ENCODE results near the gene CBFA2T2.
"Not testable (repeated sequence)": the region's sequence is repeated elsewhere in the genome, so short reads cannot be mapped to it uniquely, and the experiment has no call there.

Gene CBFA2T2

DNA sequence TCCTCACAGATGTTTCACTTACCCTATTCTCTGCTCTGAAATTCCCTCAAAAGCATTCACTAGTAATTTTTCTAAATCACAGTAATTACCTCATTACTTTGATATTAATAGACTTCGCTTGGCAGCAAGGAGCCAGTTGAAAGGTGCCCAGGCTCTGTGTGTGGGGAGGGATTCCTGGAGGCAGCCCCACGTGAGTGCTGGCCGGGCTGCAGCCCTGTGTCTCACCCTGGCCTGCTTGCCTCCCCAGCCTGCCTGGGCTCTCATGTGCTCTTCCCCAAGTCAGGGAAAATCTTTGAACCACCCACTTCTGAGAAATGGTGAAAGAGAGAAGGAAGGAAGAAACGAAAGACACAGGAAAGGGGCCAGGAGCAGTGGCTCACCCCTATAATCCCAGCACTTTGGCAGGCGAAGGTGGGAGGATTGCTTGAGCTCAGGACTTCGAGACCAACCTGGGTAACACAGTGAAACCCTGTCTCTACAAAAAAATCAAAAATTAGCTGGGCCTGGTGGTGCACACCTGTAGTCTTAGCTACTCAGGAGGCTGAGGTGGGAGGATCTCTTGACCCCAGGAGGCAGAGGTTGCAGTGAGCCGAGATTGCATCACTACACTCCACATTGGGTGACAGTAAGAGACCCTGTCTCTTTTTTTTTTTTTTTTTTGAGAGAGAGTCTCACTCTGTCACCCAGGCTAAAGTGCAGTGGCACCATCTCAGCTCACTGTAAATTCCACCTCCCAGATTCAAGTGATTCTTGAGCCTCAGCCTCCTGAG, 26.4 kb upstream of the CBFA2T2 start:
- no peaks in the 10 kb centered on the region for H3K27me3 Mint-ChIP-seq
- no peaks in the 10 kb centered on the region for H3K9me3 Mint-ChIP-seq (ENCODE audit: low read depth)
- H3K36me3 Mint-ChIP-seq = no peaks in the 10 kb centered on the region
- H3K27ac Mint-ChIP-seq = no peak overlapping the region
- H3K4me1 Mint-ChIP-seq (ENCODE audit: low read depth) = no peaks in the 10 kb centered on the region
- H3K4me3 Mint-ChIP-seq = no peak overlapping the region

DNA sequence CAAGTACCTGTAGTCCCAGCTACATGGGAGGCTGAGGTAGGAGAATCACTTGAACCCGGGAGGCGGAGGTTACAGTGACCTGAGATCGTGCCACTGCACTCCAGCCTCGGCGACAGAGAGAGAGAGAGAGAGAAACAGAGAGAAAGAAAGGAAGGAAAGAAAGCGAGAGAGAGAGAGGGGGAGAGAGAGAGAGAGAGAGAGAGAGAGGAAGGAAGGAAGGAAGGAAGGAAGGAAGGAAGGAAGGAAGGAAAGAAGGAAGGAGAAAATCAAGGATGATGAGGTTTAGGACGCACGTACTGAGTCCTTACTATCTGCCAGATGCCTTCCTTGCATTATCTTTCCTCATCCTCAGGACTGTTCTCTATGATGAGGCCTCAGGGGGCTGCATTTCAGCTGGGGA, 25.1 kb upstream of the CBFA2T2 start:
- not testable (repeated sequence) for H3K9me3 Mint-ChIP-seq (ENCODE audit: low read depth); H3K27me3 Mint-ChIP-seq; H3K36me3 Mint-ChIP-seq; H3K4me1 Mint-ChIP-seq (ENCODE audit: low read depth); H3K4me3 Mint-ChIP-seq; H3K27ac Mint-ChIP-seq

DNA sequence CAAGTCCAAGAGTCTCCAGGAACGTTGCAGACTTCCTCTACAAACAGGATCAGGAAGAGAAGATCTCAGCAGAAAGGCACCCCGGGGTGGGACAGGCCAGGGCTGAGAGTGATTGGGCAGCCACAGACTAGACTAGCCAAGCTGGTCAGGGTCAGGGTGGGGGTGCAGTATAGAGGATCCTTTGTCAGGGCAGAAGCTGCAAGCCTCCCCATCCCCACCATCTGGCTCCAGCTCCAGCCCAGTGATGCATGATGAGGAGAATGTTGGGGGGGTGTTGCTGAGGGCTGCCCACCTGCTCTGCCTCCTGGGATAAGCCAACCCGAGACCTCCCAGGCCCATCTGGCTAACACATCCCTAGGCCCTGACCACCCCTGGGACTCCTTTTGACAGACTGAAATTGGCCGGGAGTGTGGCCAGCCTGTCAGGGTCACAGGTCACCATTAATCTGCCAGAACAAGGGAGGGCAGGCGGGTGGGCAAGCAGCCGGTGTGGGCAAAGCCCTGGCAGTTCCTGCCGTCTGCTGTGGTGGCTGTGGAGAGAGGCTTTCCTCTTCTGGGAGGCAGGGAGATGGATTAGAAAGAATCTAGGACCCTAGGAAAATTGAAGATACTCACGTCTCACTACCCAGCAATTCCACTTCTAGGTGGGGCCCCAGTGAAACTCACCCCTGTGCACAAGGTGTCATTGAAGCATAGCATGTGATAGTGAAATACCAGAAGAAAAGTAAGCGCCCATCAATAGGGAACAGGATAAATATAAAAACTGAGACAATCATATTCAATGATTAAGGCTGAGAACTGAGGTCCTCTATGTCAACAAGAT, 24.2 kb upstream of the CBFA2T2 start:
- Mint-ChIP-seq H3K4me1 (ENCODE audit: low read depth) (no peaks in the 10 kb centered on the region), H3K36me3 (no peaks in the 10 kb centered on the region), H3K27me3 (no peaks in the 10 kb centered on the region), H3K9me3 (ENCODE audit: low read depth) (no peaks in the 10 kb centered on the region), H3K4me3 (no peak overlapping the region), H3K27ac (no peak overlapping the region)

DNA sequence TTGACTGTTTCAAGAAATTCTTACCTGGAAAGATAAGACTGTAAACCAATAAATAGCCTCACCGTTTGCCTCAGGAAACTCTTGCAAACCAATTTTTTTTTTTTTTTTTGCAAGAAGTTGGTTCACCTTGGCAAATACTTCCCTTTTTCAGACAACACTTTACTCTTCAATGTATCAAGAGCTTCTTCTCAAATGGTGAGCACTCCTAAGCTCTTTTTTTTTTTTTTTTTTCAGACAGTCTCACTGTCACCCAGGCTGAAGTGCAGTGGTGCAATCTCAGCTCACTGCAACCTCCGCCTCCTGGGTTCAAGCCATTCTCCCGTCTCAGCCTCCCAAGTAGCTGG, 23.6 kb upstream of the CBFA2T2 start:
- Mint-ChIP-seq H3K27ac (no peak overlapping the region), H3K4me3 (no peak overlapping the region), H3K27me3 (no peaks in the 10 kb centered on the region), H3K36me3 (no peaks in the 10 kb centered on the region), H3K9me3 (ENCODE audit: low read depth) (no peaks in the 10 kb centered on the region), H3K4me1 (ENCODE audit: low read depth) (no peaks in the 10 kb centered on the region)

DNA sequence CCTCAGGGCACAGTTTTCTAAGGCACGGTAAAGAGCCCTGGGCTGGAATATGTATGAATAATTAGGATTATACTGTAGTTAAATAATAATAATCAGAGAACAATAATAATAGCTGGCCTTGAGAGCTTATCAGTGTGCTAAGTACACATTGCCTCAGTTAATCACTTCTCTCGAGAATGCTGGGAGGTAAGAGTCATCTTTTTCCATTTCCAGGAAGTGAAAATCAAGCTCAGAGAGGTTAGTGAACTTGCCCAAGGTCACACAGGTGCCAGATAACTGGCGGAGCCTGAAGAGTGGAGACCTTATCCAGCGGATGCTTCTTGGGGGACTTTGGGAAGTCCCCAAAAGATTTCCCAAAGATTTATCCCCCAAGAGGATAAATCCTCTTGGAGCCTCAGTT, 19.4 kb upstream of the CBFA2T2 start:
- Mint-ChIP-seq H3K4me1 (ENCODE audit: low read depth) (no peaks in the 10 kb centered on the region), H3K4me3 (no peak overlapping the region), H3K27ac (no peak overlapping the region), H3K9me3 (ENCODE audit: low read depth) (no peaks in the 10 kb centered on the region), H3K27me3 (no peaks in the 10 kb centered on the region), H3K36me3 (no peaks in the 10 kb centered on the region)

DNA sequence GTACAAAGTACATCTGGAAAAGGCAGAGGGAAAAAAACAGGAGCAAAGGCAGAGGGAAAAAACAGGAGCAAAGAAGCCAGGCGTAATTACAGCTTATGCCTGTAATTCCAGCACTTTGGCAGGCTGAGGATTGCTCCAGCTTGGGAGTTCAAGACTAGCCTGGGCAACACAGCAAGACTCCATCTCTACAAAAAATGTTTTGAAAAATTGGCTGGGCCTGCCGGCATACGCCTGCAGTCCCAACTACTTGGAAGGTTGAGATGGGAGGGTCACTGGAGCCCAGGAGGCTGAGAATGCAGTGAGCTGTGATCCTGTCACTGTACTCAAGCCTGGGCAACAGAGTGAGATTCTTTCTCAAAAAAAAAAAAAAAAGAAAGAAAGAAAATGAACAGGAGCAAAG, 19.0 kb upstream of the CBFA2T2 start:
- no peak overlapping the region for H3K27ac Mint-ChIP-seq
- no peaks in the 10 kb centered on the region for H3K27me3 Mint-ChIP-seq
- no peaks in the 10 kb centered on the region for H3K4me1 Mint-ChIP-seq (ENCODE audit: low read depth)
- H3K36me3 Mint-ChIP-seq = no peaks in the 10 kb centered on the region
- H3K4me3 Mint-ChIP-seq = no peak overlapping the region
- H3K9me3 Mint-ChIP-seq (ENCODE audit: low read depth) = no peaks in the 10 kb centered on the region

DNA sequence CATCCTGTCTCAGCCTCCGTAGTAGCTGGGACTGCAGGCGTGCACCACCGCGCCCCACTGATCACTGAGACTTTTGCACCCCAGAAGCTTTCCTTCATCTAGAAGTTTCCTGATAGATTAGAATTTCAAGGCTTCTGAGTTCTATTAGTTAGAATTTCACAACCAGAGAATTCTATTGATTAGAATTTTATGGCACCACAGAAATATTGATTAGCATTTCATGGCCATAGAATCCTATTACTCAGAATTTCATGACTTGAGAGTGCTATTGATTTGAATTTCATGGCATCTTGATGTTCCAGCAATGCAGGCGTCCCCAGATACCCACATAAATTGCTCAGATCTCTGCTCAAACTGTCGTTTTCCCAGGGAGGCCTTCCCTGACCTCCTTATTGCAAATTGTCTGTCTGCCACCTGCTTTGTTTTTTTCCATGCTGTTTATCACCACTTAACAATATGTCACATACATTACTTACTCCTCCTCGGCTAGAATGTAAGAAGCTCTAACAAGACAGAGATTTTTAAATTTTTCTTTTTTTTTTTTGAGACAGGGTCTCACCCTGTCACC, 16.9 kb upstream of the CBFA2T2 start:
- Mint-ChIP-seq H3K27ac (no peak overlapping the region), H3K36me3 (no peaks in the 10 kb centered on the region), H3K9me3 (ENCODE audit: low read depth) (no peaks in the 10 kb centered on the region), H3K27me3 (no peaks in the 10 kb centered on the region), H3K4me3 (no peak overlapping the region), H3K4me1 (ENCODE audit: low read depth) (no peaks in the 10 kb centered on the region)

DNA sequence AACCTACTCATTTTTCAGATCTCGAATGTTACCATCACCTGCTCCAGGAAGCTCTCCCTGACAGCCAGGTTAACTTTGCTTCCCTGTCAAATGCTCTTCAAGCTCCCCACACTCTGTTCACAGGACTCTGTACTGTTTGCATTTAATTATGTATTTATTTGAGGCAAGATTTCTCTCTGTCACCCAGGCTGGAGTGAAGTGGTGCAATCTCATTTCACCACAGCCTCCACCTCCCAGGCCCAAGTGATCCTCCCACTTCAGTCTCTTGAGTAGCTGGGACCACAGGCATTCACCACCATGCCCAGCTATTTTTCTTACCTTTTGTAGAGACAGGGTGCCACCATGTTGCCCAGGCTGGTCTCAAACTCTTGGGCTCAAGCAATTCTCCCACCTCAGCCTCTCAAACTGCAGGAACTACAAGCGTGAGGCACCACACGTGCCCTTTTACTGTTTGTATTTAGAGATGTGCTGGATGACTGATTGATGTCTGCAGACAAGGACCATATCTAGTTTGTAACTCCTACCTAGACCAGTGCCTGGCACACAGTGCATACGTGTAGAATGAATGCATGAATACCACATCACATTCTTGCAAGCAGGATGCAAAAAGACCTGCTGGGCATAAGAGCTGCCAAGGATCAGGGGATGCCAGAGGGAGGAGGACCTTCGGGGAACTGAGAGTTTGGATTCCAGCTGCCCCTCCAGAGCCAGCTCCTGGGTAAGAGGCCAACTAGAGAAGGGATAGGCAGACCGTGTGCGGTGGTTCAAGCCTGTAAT, 15.6 kb upstream of the CBFA2T2 start:
- no peaks in the 10 kb centered on the region for H3K9me3 Mint-ChIP-seq (ENCODE audit: low read depth)
- H3K27ac Mint-ChIP-seq = no peak overlapping the region
- no peaks in the 10 kb centered on the region for H3K27me3 Mint-ChIP-seq
- no peak overlapping the region for H3K4me3 Mint-ChIP-seq
- H3K4me1 Mint-ChIP-seq (ENCODE audit: low read depth) = no peaks in the 10 kb centered on the region
- H3K36me3 Mint-ChIP-seq = no peaks in the 10 kb centered on the region

DNA sequence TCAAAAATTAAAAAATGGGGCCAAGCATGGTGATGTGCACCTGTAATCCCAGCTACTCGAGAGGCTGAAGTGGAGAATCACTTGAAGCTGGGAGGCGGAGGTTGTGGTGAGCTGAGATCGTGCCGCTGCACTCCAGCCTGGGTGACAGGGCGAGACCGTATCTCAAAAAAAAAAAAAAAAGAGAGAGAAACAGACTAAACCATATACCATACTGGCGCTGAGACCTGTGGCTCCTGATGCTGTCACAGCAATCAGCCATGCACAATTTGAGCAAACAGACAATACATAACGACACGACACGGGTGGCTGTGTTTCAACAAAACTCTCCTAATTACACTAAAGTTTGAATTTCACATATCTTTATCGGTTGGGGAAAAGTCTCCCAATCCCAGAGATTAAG, 14.9 kb upstream of the CBFA2T2 start:
- Mint-ChIP-seq H3K27ac (no peak overlapping the region), H3K4me3 (no peak overlapping the region), H3K27me3 (no peaks in the 10 kb centered on the region), H3K9me3 (ENCODE audit: low read depth) (no peaks in the 10 kb centered on the region), H3K36me3 (no peaks in the 10 kb centered on the region), H3K4me1 (ENCODE audit: low read depth) (no peaks in the 10 kb centered on the region)

DNA sequence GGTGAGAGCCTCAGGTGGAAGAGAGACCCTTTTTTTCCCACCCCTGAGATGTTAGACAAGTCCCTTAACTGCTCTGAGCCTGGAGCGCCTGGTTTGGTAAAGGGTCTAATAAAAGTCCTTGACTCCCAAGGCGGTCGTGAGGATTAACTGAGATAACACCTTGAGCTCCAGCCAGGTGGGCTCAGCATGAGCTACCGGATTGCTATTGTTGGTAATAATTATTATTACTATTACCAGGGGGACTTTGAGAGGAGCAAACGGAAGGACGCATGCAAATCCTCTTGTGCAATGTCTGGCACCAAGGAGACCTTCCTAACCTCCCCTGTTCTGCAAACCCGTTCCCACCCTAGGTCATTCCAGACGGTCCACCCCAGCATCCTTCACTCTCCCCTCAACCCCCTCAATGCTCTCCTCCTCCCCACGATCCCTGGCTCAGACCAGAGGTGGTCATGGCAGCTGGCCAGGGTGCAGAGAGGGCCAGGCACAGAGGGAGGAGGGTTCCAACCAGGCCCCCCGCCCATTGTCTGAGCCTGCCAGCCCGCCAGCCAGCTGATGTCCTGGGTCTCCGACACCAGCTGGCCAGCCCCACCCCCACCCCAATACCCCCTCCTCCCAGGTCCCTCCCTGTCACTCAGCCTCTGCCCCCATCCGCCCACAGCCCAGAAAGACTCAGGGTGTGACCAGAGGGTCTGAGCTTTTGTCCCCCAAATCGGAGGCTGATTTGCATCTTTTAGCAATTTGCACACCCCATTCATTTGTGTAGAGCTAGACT, 14.3 kb upstream of the CBFA2T2 start:
- Mint-ChIP-seq H3K4me3 (no peak overlapping the region), H3K27me3 (no peaks in the 10 kb centered on the region), H3K9me3 (ENCODE audit: low read depth) (no peaks in the 10 kb centered on the region), H3K27ac (no peak overlapping the region), H3K36me3 (no peaks in the 10 kb centered on the region), H3K4me1 (ENCODE audit: low read depth) (no peaks in the 10 kb centered on the region)

DNA sequence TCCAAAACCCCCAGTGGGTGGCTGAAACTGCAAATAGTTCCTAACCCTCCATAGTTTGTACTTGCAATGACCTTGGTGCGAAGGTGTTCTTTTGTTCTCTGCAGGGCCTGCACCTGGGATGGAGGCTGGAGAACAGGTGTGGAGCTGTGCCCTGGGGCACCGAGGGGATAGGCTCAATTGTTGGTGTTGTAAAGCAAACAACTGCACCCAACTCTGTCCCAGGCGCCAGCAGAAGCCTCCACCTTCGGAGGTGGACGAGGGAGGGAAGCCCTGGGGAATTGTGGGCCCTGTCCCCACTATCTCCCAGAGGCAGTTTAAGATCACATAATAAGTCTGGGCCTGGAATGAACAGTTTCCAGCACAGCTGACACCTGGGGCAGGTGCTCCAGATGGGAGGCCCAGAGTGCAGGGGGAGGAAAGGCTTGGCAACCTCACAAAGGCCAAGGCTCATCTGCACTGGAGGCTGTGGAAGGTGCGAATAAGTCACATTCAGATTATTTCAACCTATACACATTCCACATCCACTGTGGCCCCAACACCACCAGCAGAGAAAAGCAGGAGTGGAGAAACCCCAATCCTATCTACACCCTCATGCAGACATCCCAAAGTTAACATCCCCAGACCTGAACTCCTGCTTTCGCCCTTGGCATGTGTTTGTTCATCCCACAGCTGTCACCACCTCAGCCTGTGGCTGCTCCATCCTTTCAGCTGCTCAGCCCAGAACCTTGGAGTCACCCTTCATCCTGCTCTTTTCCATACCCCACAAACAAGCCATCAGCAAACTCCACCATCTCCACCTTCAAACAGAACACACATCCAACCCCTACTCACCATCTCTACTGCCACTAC, 12.3 kb upstream of the CBFA2T2 start:
- Mint-ChIP-seq H3K4me1 (ENCODE audit: low read depth) (no peaks in the 10 kb centered on the region), H3K27ac (no peak overlapping the region), H3K27me3 (no peaks in the 10 kb centered on the region), H3K36me3 (no peaks in the 10 kb centered on the region), H3K4me3 (no peak overlapping the region), H3K9me3 (ENCODE audit: low read depth) (no peaks in the 10 kb centered on the region)

DNA sequence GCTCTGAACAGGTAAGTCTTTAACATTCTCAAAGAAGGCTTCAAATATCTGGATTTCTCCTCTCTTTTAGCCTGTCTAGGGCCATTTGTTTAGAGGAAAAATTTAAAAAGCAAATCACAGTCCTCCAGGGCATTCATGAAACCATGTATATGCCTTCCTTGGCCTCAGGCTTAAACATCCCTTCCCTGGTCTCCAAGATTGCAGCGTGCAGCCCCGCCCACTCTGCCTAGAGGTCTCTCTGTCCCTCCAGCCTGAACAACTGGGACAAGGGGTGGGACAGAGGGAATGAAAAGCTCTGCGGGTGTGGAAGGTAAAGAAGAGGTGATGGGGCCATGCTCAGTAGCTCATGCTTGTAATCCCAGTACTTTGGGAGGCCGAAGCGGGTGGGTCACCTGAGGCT, 9.8 kb upstream of the CBFA2T2 start:
- H3K27ac Mint-ChIP-seq = no peak overlapping the region
- H3K4me1 Mint-ChIP-seq (ENCODE audit: low read depth) = no peaks in the 10 kb centered on the region
- no peaks in the 10 kb centered on the region for H3K9me3 Mint-ChIP-seq (ENCODE audit: low read depth)
- no peaks in the 10 kb centered on the region for H3K27me3 Mint-ChIP-seq
- H3K36me3 Mint-ChIP-seq = no peaks in the 10 kb centered on the region
- H3K4me3 Mint-ChIP-seq = no peak overlapping the region

DNA sequence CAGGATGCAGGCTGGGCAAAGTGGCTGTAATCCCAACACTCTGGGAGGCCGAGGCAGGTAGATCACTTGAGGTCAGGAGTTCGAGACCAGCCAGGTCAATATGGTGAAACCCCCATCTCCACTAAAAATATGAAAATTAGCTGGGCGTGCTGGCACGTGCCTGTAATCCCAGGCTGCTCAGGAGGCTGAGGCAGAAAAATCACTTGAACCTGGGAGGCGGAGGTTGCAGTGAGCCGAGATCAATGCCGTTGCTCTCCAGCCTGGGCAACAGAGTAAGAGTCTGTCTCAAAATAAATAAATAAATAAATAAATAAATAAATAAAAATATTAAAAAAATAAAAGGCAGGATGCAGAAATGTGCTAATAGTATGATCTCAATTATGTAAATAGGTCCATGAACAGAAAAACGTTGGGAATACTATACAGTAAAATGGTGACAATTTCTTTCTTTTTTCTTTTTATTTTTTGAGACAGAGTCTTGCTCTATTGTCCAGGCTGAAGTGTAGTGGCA, 8.4 kb upstream of the CBFA2T2 start:
- no peaks in the 10 kb centered on the region for H3K36me3 Mint-ChIP-seq
- H3K4me1 Mint-ChIP-seq (ENCODE audit: low read depth) = no peaks in the 10 kb centered on the region
- H3K4me3 Mint-ChIP-seq = no peak overlapping the region
- H3K27me3 Mint-ChIP-seq = no peaks in the 10 kb centered on the region
- H3K9me3 Mint-ChIP-seq (ENCODE audit: low read depth) = no peaks in the 10 kb centered on the region
- H3K27ac Mint-ChIP-seq = no peak overlapping the region

DNA sequence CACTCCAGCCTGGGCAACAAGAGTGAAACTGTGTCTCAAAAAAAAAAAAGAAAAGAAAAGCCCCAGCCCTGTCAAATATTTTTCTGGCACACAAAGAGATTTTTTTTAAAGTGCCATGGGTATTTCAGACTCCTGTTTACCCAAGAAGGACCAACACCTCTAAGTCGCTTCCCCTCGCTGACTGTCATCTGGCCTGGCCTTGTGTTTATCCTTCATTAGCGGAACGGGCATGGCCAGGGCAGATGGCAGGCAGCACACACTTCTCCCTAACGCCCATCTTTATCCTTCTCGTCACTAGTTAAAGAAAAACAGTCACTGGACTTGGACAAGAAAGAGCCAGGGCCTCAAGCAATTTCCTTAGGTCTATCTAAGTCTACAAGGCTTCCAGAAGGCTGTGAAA, 7.3 kb upstream of the CBFA2T2 start:
- no peak overlapping the region for H3K27ac Mint-ChIP-seq
- no peak overlapping the region for H3K4me3 Mint-ChIP-seq
- H3K9me3 Mint-ChIP-seq (ENCODE audit: low read depth) = no peaks in the 10 kb centered on the region
- H3K4me1 Mint-ChIP-seq (ENCODE audit: low read depth) = no peaks in the 10 kb centered on the region
- H3K36me3 Mint-ChIP-seq = no peaks in the 10 kb centered on the region
- no peaks in the 10 kb centered on the region for H3K27me3 Mint-ChIP-seq
